Breast epithelium (tissue), 3 donors: ENCODE data around the gene GRK7.
"Not testable (repeated sequence)": the region's sequence is repeated elsewhere in the genome, so short reads cannot be mapped to it uniquely, and the experiment has no call there.

Source experiments
- POLR2A ChIP-seq: fragments of 450-650 bp; IDR thresholded peaks from one replicate; pipeline ENCODE4 v1.6.1; 2016; ENCODE audit warnings: antibody characterized with exemption, mild to moderate bottlenecking, moderate library complexity
- POLR2AphosphoS5 ChIP-seq, 3 donors: sonication (generic); formaldehyde crosslinking; IDR thresholded peaks; one replicate each; pipeline ENCODE4 v1.6.1; 2017; ENCODE audit warnings: antibody characterized with exemption in 3 of 3

DNA sequence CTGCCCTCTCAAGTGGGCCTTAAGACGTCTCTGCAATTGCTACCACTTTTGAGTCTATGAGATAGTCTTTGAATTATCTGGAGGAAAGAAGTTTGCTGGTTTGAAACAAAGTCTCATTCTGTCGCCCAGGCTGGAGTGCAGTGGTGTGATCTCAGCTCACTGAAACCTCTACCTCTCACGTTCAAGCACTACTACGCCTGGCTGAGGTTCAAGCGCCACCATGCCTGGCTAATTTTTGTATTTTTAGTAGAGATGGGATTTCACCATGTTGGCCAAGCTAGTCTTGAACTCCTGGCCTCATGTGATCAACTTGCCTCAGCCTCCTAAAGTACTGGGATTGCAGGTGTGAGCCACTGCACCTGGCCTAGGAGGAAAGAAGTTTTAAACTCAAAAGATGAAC lies 25.5 kb downstream of the GRK7 start:
- TF ChIP-seq POLR2A; POLR2AphosphoS5 (IDR thresholded peaks at IDR 0.05): not testable (repeated sequence)
